Spleen (tissue), 7 donors: ENCODE data around the gene ZBTB42.
A peak's percentile ranks its signal among the peaks of the same experiment; 100 is the strongest.

Source experiments
- POLR2A ChIP-seq, 3 donors: fragments of 450-650 bp; IDR thresholded peaks; one replicate each; pipeline ENCODE4 v1.5.1; 2017; ENCODE audit warnings: antibody characterized with exemption in 3 of 3, mild to moderate bottlenecking in 1 of 3
- POLR2AphosphoS5 ChIP-seq, 3 donors: sonication (generic); formaldehyde crosslinking; IDR thresholded peaks; one replicate each; pipeline ENCODE4 v1.5.1; 2017; ENCODE audit warnings: antibody characterized with exemption in 3 of 3
- TF ChIP-seq, protein P1 (sequence below), 11 experiments: fragments of 200-600 bp in 7 of 11; fragments of 450-650 bp in 4 of 11; sonication (generic) in 4 of 11; IDR thresholded peaks in 8 of 11; conservative IDR thresholded peaks in 3 of 11; 1 replicate in 7 of 11; 2 replicates in 4 of 11; pipeline versions ENCODE4 v1.4.0 to v1.8.0; 2016 to 2021; ENCODE audit warnings: antibody characterized with exemption in 11 of 11, inconsistent platforms in 4 of 11, mild to moderate bottlenecking in 1 of 11
- donor health status: DM: no; HTN: no; CAD: no; lungs with moderate emphysema.
- donor health status: DM: no; HTN: no; CAD: no.
- donor health status: DM: no; HTN: no; CAD: no.

- TF ChIP-seq, protein P1, sequence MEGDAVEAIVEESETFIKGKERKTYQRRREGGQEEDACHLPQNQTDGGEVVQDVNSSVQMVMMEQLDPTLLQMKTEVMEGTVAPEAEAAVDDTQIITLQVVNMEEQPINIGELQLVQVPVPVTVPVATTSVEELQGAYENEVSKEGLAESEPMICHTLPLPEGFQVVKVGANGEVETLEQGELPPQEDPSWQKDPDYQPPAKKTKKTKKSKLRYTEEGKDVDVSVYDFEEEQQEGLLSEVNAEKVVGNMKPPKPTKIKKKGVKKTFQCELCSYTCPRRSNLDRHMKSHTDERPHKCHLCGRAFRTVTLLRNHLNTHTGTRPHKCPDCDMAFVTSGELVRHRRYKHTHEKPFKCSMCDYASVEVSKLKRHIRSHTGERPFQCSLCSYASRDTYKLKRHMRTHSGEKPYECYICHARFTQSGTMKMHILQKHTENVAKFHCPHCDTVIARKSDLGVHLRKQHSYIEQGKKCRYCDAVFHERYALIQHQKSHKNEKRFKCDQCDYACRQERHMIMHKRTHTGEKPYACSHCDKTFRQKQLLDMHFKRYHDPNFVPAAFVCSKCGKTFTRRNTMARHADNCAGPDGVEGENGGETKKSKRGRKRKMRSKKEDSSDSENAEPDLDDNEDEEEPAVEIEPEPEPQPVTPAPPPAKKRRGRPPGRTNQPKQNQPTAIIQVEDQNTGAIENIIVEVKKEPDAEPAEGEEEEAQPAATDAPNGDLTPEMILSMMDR (IDR thresholded peaks at IDR 0.05 in 8 of 11, conservative IDR thresholded peaks at IDR 0.05 in 3 of 11), result no peak
- TF ChIP-seq POLR2AphosphoS5 (IDR thresholded peaks at IDR 0.05) (peak in 2 of 3 donors; percentile 22 to 32), POLR2A (IDR thresholded peaks at IDR 0.05) (no peak)
Observed at GRCh38 chr14:104787736-104788135, 13.2 kb upstream of the ZBTB42 start.
